SH-SY5Y (cell line): Measurements from ENCODE around the gene MBNL2.

ENCODE experiments used
- GATA2 ChIP-seq: IDR thresholded peaks from 2 replicates; pipeline ENCODE4 v1.6.1; 2011; ENCODE audit warnings: mild to moderate bottlenecking, low read depth, low read length
- GATA3 ChIP-seq: IDR thresholded peaks from 2 replicates; pipeline ENCODE4 v1.6.1; 2011; ENCODE audit warnings: low read depth, mild to moderate bottlenecking, low read length, moderate library complexity

DNA sequence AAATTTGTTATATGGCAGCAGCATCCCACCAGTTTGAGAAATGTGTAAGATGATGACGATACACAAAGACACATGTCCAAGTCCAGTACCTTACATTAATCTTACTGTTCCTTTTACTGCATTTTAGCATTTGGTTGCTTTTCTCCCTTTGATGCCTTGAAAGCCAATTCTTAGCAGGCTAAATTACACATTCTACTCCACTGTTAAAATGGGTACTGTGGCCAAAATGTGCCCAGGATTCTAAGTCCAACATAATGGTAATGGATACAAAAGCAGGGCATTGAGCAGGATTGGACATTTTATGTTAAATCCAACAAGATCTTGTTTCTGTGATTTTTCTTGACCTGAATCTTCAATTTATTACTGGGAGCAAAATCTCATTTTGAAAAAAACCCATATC lies 159.1 kb downstream of the MBNL2 start:
- TF ChIP-seq GATA2 (no peak), GATA3 (no peak)
